Measurements from ENCODE around the gene TMEM237.
"Not testable (repeated sequence)": the region's sequence is repeated elsewhere in the genome, so short reads cannot be mapped to it uniquely, and the experiment has no call there.

TMEM237 gene

GRCh38 chr2:201643216-201643890, at the start of gene TMEM237:
TMEM237 (minus strand) TSS chr2:201643503; CDS start chr2:201643400, 103 bp downstream.
- no peak for DNase-seq

- no peak for DNase-seq
Observed at GRCh38 chr2:201685156-201685555, 41.9 kb upstream of the TMEM237 start.

- peak; percentile 32 for DNase-seq
Observed at GRCh38 chr2:201680743-201681142, 37.4 kb upstream of the TMEM237 start.

GRCh38 chr2:201678401-201678800, 35.1 kb upstream of the TMEM237 start:
- no peak for DNase-seq

- no peak for DNase-seq
Observed at GRCh38 chr2:201675454-201675853, 32.2 kb upstream of the TMEM237 start.

- DNase-seq, result no peak
Observed at GRCh38 chr2:201674794-201675193, 31.5 kb upstream of the TMEM237 start.

- DNase-seq, result no peak
Observed at GRCh38 chr2:201674298-201674697, 31.0 kb upstream of the TMEM237 start.

GRCh38 chr2:201673546-201673945, 30.2 kb upstream of the TMEM237 start:
- DNase-seq, result no peak

GRCh38 chr2:201671205-201671604, 27.9 kb upstream of the TMEM237 start:
- not testable (repeated sequence) for DNase-seq

GRCh38 chr2:201669865-201670264, 26.6 kb upstream of the TMEM237 start:
- DNase-seq, result no peak

GRCh38 chr2:201668402-201668910, 25.2 kb upstream of the TMEM237 start:
- DNase-seq, result no peak

- no peak for DNase-seq
Observed at GRCh38 chr2:201664334-201664733, 21.0 kb upstream of the TMEM237 start.

- DNase-seq, result no peak
Observed at GRCh38 chr2:201661366-201661765, 18.1 kb upstream of the TMEM237 start.

- DNase-seq, result no peak
Observed at GRCh38 chr2:201660293-201660895, 17.1 kb upstream of the TMEM237 start.

- DNase-seq, result no peak
Observed at GRCh38 chr2:201656740-201657139, 13.4 kb upstream of the TMEM237 start.

- DNase-seq, result no peak
Observed at GRCh38 chr2:201656102-201656501, 12.8 kb upstream of the TMEM237 start.

- no peak for DNase-seq
Observed at GRCh38 chr2:201654616-201655384, 11.5 kb upstream of the TMEM237 start.

- no peak for DNase-seq
Observed at GRCh38 chr2:201653221-201653620, 9.9 kb upstream of the TMEM237 start.

- no peak for DNase-seq
Observed at GRCh38 chr2:201649442-201649841, 6.1 kb upstream of the TMEM237 start.

- no peak for DNase-seq
Observed at GRCh38 chr2:201647431-201647830, 4.1 kb upstream of the TMEM237 start.

- DNase-seq, result no peak
Observed at GRCh38 chr2:201644001-201644400, 698 bp upstream of the TMEM237 start.

- peak; percentile 89 for DNase-seq
Observed at GRCh38 chr2:201642579-201643215, 606 bp downstream of the TMEM237 start.

- no peak for DNase-seq
Observed at GRCh38 chr2:201642086-201642578, 1.2 kb downstream of the TMEM237 start.
